Measurements from ENCODE around the gene PLEKHA6. TPM values are rescaled to one million over a fixed set of nuclear protein-coding genes. Genes with fewer than 3 reads are reported as not detected.

PLEKHA6 gene
- total and polyA plus RNA-seq, 2 of the 4 experiments (the other 2 are of a cell fraction): 8.2 to 19.9 TPM

DNA sequence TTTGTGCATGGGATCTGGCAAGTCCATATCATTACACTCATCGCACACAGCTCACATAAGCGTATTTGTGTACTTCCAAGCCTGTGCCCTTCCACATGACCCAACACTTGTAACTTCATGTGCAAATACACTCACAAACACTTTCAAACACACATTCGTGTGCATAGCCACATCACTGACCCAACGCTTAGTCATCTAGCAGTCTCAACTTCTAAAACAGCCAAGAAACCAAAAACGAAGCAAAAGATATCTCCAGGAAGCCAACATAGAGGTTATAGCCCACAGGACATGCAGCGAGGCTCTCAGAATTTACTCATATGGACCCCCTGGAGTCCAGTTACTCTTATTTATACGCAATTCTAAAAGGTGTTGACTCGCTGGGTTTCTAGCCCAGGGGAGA is 135.1 kb downstream of the PLEKHA6 start:
- in situ Hi-C loops (cut with MboI; ENCODE audit: low sequenced_read_pairs): no loop called here
- no TSS peak for BruUV-seq (replicated peaks)
- no peak overlapping the region for H2BK15ac ChIP-seq (ENCODE audit: low read depth, low read length)
- H3K27ac ChIP-seq (ENCODE audit: insufficient read depth, low read length): no peak overlapping the region
- ChIA-PET POLR2A (ENCODE audit: unreplicated experiment) (no interaction called here), CTCF (interaction anchor here (1.0 to 1.1 kb wide), 2 partner anchors 16 to 135 kb away, joined by 3 to 6 read pairs; partner anchors contain the start of gene PLEKHA6)
- H3K79me1 ChIP-seq (ENCODE audit: low read depth in 1 of 2, low read length in 2 of 2): no peaks in the 10 kb centered on the region
- H3K4me1 ChIP-seq (ENCODE audit: control insufficient read depth, insufficient read depth, low read length): peaks cover 4% of the 10 kb centered on the region
- H4K20me1 ChIP-seq (ENCODE audit: insufficient read depth, low read length): no peaks in the 10 kb centered on the region
- no peak overlapping the region for H3K4ac ChIP-seq (ENCODE audit: low read depth, low read length)
- H2AK9ac ChIP-seq (replicated peaks; ENCODE audit: low read depth, low read length, poor library complexity): no peak overlapping the region
- H2BK120ac ChIP-seq (ENCODE audit: low read depth, low read length): no peak overlapping the region
- dilution Hi-C loops (cut with HindIII; ENCODE audit: low sequenced_read_pairs, unreplicated experiment): no loop called here
- no peak overlapping the region for H3K4me2 ChIP-seq (ENCODE audit: low read depth, low read length)
- 0 out of 2 replicates have a peak overlapping the region, but pooled peaks have one; percentile 63 for H3K14ac ChIP-seq (replicated peaks; ENCODE audit: low read depth, low read length)
- H4K91ac ChIP-seq (ENCODE audit: insufficient read depth, low read depth, low read length): no peak overlapping the region
- no peak overlapping the region for H4K5ac ChIP-seq (ENCODE audit: low read depth, low read length)
- no peak overlapping the region for H3K56ac ChIP-seq (ENCODE audit: extremely low read depth, insufficient read depth, low read length)
- peaks cover 38% of the 10 kb centered on the region for H3K36me3 ChIP-seq (ENCODE audit: control insufficient read depth, insufficient read depth, low read length)
- TF ChIP-seq, protein P1, sequence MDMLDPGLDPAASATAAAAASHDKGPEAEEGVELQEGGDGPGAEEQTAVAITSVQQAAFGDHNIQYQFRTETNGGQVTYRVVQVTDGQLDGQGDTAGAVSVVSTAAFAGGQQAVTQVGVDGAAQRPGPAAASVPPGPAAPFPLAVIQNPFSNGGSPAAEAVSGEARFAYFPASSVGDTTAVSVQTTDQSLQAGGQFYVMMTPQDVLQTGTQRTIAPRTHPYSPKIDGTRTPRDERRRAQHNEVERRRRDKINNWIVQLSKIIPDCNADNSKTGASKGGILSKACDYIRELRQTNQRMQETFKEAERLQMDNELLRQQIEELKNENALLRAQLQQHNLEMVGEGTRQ (IDR thresholded peaks at IDR 0.05; ENCODE audit: low read depth, low read length): no peak
- TF ChIP-seq, protein P2, sequence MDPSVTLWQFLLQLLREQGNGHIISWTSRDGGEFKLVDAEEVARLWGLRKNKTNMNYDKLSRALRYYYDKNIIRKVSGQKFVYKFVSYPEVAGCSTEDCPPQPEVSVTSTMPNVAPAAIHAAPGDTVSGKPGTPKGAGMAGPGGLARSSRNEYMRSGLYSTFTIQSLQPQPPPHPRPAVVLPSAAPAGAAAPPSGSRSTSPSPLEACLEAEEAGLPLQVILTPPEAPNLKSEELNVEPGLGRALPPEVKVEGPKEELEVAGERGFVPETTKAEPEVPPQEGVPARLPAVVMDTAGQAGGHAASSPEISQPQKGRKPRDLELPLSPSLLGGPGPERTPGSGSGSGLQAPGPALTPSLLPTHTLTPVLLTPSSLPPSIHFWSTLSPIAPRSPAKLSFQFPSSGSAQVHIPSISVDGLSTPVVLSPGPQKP (IDR thresholded peaks at IDR 0.05; ENCODE audit: borderline replicate concordance, low read depth, low read length): no peak
- TF ChIP-seq RFX5 (IDR thresholded peaks at IDR 0.05; ENCODE audit: low read depth, low read length) (no peak), SMC3 (IDR thresholded peaks at IDR 0.05; ENCODE audit: low read depth, low read length) (no peak), MAFK (IDR thresholded peaks at IDR 0.05; ENCODE audit: low read depth, low read length) (no peak), BHLHE40 (IDR thresholded peaks at IDR 0.05; ENCODE audit: low read depth, low read length) (no peak), POLR2A (IDR thresholded peaks at IDR 0.05; ENCODE audit: low read depth, low read length) (no peak), MAZ (IDR thresholded peaks at IDR 0.05; ENCODE audit: borderline replicate concordance, low read depth, low read length) (no peak), FOS (IDR thresholded peaks at IDR 0.05; ENCODE audit: low read depth, low read length) (no peak), MXI1 (IDR thresholded peaks at IDR 0.05; ENCODE audit: borderline replicate concordance, low read depth, low read length) (no peak)
- H2AK5ac ChIP-seq (ENCODE audit: low read depth, low read length): no peak overlapping the region; the same call in 1 of the 2 replicates
- no peak overlapping the region for H3K9ac ChIP-seq (ENCODE audit: low read depth, low read length)
- no peak overlapping the region for H3K4me3 ChIP-seq (ENCODE audit: insufficient read depth, low read depth, low read length)
- H3K27me3 ChIP-seq (ENCODE audit: control insufficient read depth, insufficient read depth, low read length): no peaks in the 10 kb centered on the region
- DNase-seq: peak; percentile 39
- no peak overlapping the region for H2BK5ac ChIP-seq (ENCODE audit: low read depth, low read length, poor library complexity, severe bottlenecking)
- H2AFZ ChIP-seq (replicated peaks; ENCODE audit: low read length, poor library complexity): no peak overlapping the region
- WGBS, 2 experiments (ENCODE audit: extremely low coverage in 2 of 2, insufficient read length in 1 of 2): 68% methylated on average over 6 of the region's 8 CpGs; no CpG with 5 or more reads in 1 of the 2 experiments
- no peak; the same call in 1 of the 2 replicates for ATAC-seq (ENCODE audit: low read depth)
- H3K9me1 ChIP-seq (ENCODE audit: insufficient read depth, low read length): peaks cover 6% of the 10 kb centered on the region
- no peak overlapping the region for H2BK20ac ChIP-seq (ENCODE audit: low read depth, low read length)
- no peak overlapping the region for H4K8ac ChIP-seq (ENCODE audit: low read depth in 2 of 2, low read length in 2 of 2)
- intact Hi-C loops (cut with micrococcal nuclease): no loop called here
- no peak overlapping the region for H3K23ac ChIP-seq (ENCODE audit: low read depth, low read length)
- H3K9me3 ChIP-seq (ENCODE audit: control insufficient read depth, insufficient read depth, low read length): no peaks in the 10 kb centered on the region
- no peak overlapping the region for H3K18ac ChIP-seq (ENCODE audit: low read depth, low read length)

All from IMR-90 (cell line).